ENCODE results near the gene CAPN13. TPM values are rescaled to one million over a fixed set of nuclear protein-coding genes. Genes with fewer than 3 reads are reported as not detected.

CAPN13 gene
- total RNA-seq, 3 donors from 2014 or later, result 33.8 to 44.6 TPM; not detected in 1

DNA sequence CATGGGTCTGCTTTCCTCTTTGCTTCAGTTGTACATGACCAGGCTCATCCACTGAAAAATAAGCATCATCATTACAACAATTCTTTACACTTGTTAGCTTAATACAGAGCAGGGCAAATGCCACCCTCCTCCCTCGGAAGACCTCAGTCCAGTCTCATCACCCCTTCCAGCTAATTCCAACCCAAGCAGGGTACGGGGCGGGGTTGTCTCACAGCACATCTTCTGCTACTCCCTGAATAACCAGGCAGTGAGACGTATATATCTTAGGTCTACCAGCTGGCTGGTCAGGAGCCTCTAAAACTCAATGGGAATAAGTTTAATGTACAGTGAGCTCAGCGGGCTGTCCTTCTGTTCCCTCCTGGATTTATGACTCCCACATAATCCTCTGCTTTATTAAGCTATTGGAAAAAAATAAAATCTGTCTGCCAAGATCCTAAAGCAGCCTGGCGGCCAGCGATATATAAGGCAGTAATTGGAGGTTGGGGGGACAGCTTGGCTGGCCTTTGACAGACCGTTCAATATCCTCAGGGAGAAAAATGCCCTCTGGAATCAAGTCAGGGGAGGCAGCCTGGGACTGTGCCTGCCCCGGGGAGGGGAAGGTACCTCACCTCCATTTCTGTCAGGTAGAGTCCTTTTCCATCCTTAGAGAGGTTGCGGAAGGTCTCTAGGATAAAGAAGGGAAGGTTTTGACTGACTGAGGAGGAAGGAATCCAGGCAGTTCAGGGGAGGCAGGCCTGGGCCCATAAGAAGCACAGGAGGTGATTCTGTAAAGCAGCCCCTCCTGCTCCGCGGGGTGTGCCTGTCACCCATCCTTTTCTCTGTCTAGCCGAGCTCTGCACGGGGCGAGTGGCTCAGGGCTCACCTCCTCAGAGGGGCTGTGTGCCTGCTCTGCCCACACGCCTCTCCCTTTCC, 76.3 kb downstream of the CAPN13 start:
- Histone ChIP-seq H3K27me3 (no peaks in the 10 kb centered on the region), H3K36me3 (no peaks in the 10 kb centered on the region), H3K9me3 (no peaks in the 10 kb centered on the region), H3K4me1 (no peaks in the 10 kb centered on the region), H3K4me3 (no peak overlapping the region), H3K27ac (no peak overlapping the region)
- intact Hi-C loops (cut with DNase I; ENCODE audit: low total_unique reads), result no loop called here
- TF ChIP-seq CTCF (IDR thresholded peaks at IDR 0.05) (no peak), POLR2A (IDR thresholded peaks at IDR 0.05) (no peak), POLR2AphosphoS5 (IDR thresholded peaks at IDR 0.05) (no peak)
- no peak for DNase-seq (ENCODE audit: low spot score in 2 of 2)

- intact Hi-C loops (cut with DNase I; ENCODE audit: low total_unique reads), result no loop called here
- H3K27ac ChIP-seq, result no peak overlapping the region
- H3K27me3 ChIP-seq, result no peaks in the 10 kb centered on the region
- H3K9me3 ChIP-seq, result no peaks in the 10 kb centered on the region
- H3K36me3 ChIP-seq, result no peaks in the 10 kb centered on the region
- no peak for DNase-seq (ENCODE audit: low spot score in 2 of 2)
- no peak overlapping the region for H3K4me3 ChIP-seq
- TF ChIP-seq CTCF (IDR thresholded peaks at IDR 0.05) (no peak), POLR2A (IDR thresholded peaks at IDR 0.05) (no peak), POLR2AphosphoS5 (IDR thresholded peaks at IDR 0.05) (no peak)
- H3K4me1 ChIP-seq, result no peaks in the 10 kb centered on the region
Observed at GRCh38 chr2:30729031-30729430, 78.2 kb downstream of the CAPN13 start.

- no peaks in the 10 kb centered on the region for H3K27me3 ChIP-seq
- no peaks in the 10 kb centered on the region for H3K36me3 ChIP-seq
- no peak for TF ChIP-seq POLR2AphosphoS5 (IDR thresholded peaks at IDR 0.05)
- TF ChIP-seq POLR2A (IDR thresholded peaks at IDR 0.05), result no peak
- intact Hi-C loops (cut with DNase I; ENCODE audit: low total_unique reads), result no loop called here
- no peak overlapping the region for H3K4me3 ChIP-seq
- no peaks in the 10 kb centered on the region for H3K9me3 ChIP-seq
- no peak overlapping the region for H3K27ac ChIP-seq
- H3K4me1 ChIP-seq, result no peaks in the 10 kb centered on the region
- DNase-seq (ENCODE audit: low spot score in 2 of 2), result no peak
Observed at GRCh38 chr2:30722936-30723725, 84.1 kb downstream of the CAPN13 start.

DNA sequence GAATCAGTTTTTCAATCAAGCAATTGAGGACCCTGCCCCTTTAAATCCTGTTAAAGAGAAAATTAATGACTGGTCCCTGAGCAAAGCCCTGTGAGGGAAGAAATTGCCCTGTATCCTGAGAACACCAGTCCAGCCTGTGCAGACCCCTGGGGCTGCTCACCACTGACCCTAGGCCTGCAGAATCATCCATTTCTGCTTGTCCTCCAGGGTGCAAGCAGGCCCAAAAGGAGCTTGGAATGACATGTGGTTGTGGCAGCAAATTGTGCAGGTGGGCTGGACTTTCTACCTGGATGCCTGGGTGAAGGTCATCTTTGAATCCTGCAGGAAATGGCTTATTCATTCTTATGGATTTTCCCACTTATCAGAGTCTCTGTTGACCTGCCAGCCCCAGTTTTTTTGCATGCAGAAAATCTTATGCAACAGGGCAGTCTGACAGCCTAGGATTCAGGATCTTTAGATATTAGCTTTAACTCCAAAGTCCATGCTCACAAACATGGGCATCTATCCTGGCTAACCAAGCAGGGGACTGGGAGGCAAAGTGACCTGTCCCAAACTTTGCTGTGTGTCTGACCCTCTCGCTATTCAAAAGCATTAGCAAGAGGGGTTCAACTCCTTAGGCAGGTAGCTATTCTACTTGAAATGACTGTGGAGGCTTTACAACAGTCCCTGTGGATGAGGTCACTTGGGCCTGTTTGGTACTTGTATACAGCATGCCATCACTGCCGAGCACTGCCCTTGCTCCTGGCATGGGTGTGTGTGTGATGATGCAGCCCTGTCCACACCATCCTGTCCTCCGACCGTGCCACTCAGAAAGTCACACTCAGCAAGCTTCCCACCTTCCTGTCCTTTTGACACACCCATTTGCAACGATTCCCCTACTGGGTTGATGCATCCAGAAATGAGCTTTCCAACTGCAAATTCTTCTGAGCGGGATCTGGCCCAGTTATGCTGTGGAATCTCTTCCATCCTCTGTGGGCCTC, 85.3 kb downstream of the CAPN13 start:
- intact Hi-C loops (cut with DNase I; ENCODE audit: low total_unique reads), result no loop called here
- no peak overlapping the region for H3K27ac ChIP-seq
- H3K36me3 ChIP-seq, result no peaks in the 10 kb centered on the region
- TF ChIP-seq CTCF (IDR thresholded peaks at IDR 0.05) (no peak), POLR2AphosphoS5 (IDR thresholded peaks at IDR 0.05) (no peak), POLR2A (IDR thresholded peaks at IDR 0.05) (no peak)
- DNase-seq (ENCODE audit: low spot score in 2 of 2), result no peak
- H3K27me3 ChIP-seq, result no peaks in the 10 kb centered on the region
- no peaks in the 10 kb centered on the region for H3K4me1 ChIP-seq
- no peaks in the 10 kb centered on the region for H3K9me3 ChIP-seq
- no peak overlapping the region for H3K4me3 ChIP-seq

- no peak overlapping the region for H3K27ac ChIP-seq
- intact Hi-C loops (cut with DNase I; ENCODE audit: low total_unique reads), result no loop called here
- no peak for TF ChIP-seq POLR2A (IDR thresholded peaks at IDR 0.05)
- TF ChIP-seq POLR2AphosphoS5 (IDR thresholded peaks at IDR 0.05), result no peak
- TF ChIP-seq CTCF (IDR thresholded peaks at IDR 0.05), result no peak
- no peaks in the 10 kb centered on the region for H3K9me3 ChIP-seq
- no peaks in the 10 kb centered on the region for H3K36me3 ChIP-seq
- H3K4me3 ChIP-seq, result no peak overlapping the region
- no peaks in the 10 kb centered on the region for H3K4me1 ChIP-seq
- DNase-seq (ENCODE audit: low spot score in 2 of 2), result no peak
- H3K27me3 ChIP-seq, result no peaks in the 10 kb centered on the region
Observed at GRCh38 chr2:30721241-30721640, 86.0 kb downstream of the CAPN13 start.

Data from breast epithelium (tissue), 4 donors.